Measurements from ENCODE around the gene OTOA.

OTOA gene

DNA sequence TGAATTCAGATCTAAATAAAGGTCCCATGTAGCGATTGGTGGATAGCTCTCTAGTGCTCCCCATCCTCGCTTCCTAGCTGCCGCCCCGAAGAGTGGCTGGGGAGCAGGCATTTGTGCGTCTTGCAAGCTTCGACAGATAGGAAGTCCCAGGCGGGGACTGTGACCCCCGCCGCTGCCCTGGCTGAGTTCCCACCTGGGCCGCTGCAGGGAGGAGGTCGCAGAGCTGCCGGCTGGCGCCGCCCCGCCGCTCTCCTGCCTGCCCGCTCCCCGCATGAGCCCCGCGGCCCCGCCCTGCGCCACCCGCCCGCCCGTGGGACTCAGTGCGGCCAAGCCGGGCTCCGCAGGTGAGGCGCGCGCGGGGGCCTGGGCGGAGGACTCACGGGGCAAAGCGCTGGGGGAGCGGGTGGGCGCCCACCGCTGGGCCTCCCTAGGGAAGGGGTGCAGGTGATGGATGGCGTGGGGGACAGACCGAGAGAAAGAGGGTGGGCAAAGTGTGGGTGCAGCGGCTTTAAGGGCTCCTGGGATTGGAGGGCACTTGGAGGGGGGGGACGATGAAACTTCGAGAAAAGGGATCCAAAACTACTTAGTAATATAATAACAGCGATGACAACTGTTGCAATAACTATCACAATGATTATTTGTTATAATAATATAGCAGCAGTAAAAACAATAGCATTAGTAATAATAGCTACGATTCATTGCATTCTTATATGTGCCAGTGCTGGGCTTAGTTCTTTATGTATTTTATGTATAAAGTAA, at the start of gene OTOA:
Gene OTOA (plus strand): TSS at position 80 of the 759 bp plus-strand sequence. CDS start 14,547 bp downstream, outside the sequence.
- TF ChIP-seq ZFX (IDR thresholded peaks at IDR 0.05; ENCODE audit: borderline replicate concordance), result no peak
- TF ChIP-seq, protein P1, sequence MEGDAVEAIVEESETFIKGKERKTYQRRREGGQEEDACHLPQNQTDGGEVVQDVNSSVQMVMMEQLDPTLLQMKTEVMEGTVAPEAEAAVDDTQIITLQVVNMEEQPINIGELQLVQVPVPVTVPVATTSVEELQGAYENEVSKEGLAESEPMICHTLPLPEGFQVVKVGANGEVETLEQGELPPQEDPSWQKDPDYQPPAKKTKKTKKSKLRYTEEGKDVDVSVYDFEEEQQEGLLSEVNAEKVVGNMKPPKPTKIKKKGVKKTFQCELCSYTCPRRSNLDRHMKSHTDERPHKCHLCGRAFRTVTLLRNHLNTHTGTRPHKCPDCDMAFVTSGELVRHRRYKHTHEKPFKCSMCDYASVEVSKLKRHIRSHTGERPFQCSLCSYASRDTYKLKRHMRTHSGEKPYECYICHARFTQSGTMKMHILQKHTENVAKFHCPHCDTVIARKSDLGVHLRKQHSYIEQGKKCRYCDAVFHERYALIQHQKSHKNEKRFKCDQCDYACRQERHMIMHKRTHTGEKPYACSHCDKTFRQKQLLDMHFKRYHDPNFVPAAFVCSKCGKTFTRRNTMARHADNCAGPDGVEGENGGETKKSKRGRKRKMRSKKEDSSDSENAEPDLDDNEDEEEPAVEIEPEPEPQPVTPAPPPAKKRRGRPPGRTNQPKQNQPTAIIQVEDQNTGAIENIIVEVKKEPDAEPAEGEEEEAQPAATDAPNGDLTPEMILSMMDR (IDR thresholded peaks at IDR 0.05), result no peak
- no peak within 1 kb of the TSS for H3K27ac ChIP-seq

DNA sequence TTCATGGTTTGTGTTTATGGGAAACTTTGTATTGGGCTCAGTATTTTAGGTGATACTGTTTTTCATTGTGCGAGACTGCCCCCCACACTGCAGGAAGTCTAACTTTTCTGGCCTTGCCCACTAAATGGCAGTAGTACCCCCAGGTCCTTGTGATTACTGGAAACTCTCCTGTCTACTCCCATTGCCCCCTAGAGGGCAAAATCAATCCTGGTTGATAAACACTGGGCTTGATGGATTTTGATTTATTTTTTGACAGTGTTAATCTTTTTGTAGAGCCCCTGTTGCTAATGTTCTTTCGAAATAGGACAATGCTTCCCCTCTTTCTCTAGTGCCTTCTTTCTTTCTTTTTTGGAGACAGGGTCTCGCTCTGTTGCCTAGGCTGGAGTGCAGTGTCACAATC, 48.9 kb upstream of the OTOA start:
- no peak overlapping the region for H3K27ac ChIP-seq
- TF ChIP-seq, protein P1 (IDR thresholded peaks at IDR 0.05), result peak; percentile 33
- no peak for TF ChIP-seq ZFX (IDR thresholded peaks at IDR 0.05; ENCODE audit: borderline replicate concordance)

DNA sequence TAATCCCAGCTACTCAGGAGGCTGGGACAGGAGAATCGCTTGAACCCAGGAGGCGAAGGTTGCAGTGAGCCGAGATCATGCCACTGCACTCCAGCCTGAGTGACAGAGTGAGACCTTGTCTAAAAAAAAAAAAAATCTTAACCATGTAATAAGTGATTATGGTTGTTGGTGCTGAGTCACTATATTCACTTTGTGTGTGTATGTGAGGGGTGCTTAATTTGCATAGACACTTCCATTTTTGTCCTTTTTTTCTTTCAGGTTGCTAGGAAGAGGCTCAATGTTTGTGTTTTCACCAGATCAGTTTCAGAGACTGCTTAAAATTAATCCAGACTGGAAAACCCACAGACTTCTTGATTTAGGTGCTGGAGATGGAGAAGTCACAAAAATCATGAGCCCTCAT, 46.2 kb upstream of the OTOA start:
- no peak for TF ChIP-seq ZFX (IDR thresholded peaks at IDR 0.05; ENCODE audit: borderline replicate concordance)
- TF ChIP-seq, protein P1 (IDR thresholded peaks at IDR 0.05), result no peak
- no peak overlapping the region for H3K27ac ChIP-seq

DNA sequence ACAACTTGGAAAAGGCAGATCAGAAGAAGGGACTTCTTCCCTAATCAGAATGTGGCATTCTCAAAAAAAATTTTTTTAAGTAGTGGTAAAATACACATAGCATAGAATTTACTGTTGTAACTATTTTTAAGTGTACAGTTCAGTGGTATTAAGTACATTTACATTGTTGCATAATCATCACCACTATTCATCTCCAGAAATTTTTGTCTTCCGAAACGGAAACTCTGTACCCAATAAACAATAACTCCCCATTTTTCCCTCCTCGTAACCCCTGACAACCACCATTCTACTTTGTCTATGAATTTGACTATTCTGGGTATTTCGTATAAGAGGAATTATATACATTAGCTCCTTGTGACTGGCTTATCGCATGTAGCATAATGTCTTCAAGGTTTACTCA, 45.5 kb upstream of the OTOA start:
- TF ChIP-seq, protein P1 (IDR thresholded peaks at IDR 0.05), result no peak
- TF ChIP-seq ZFX (IDR thresholded peaks at IDR 0.05; ENCODE audit: borderline replicate concordance), result no peak
- H3K27ac ChIP-seq, result no peak overlapping the region

DNA sequence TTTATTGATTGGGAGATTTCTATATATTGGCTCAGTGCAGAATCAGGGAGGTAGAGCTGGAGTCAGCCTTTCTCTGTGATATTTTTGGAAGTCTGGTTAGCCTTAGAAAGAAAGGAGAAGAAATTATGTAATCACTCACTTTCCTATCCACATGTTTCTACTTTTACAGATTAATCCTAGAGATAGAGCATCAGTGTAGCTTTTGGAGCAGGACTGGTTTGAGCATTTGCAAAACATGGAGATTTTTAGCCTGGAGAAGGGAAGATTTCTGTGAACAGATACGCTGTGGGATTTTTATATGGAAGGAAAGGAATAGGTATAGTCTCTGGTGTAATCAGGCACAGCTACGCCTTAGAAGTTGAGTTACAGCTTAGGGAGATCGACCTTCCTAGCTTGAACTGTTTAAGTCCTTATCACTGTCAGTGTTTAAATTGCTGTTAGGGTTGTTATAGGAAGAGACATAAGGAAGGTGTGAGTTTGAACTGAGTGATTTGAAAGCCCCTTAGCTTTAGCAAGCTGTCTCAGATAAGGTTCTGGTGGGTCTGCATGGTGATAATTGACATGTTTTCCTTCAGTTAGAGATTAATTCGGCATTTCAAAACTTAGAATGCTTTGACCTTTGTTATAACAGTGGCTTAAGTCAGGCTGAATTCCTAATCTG, 43.9 kb upstream of the OTOA start:
- no peak for TF ChIP-seq ZFX (IDR thresholded peaks at IDR 0.05; ENCODE audit: borderline replicate concordance)
- TF ChIP-seq, protein P1 (IDR thresholded peaks at IDR 0.05), result no peak
- no peak overlapping the region for H3K27ac ChIP-seq

DNA sequence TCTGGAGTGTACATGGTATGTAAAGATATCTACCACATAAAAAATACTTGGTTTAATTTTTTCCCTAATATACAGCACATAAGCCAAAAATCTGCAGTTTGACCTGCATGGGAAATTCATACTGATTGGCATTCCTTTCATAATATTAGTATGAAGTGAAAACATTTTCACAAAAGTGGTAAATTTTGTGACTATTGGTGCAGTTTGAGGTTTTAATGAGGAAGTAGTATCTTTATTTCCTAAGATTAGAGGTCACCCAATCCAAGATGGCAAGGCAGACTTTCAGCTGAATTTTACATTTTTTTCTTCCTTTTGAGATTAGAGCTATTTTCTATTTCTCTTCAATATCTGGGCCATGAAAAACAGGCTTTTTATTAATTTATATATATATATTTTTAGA, 43.2 kb upstream of the OTOA start:
- TF ChIP-seq, protein P1 (IDR thresholded peaks at IDR 0.05), result no peak
- no peak for TF ChIP-seq ZFX (IDR thresholded peaks at IDR 0.05; ENCODE audit: borderline replicate concordance)

DNA sequence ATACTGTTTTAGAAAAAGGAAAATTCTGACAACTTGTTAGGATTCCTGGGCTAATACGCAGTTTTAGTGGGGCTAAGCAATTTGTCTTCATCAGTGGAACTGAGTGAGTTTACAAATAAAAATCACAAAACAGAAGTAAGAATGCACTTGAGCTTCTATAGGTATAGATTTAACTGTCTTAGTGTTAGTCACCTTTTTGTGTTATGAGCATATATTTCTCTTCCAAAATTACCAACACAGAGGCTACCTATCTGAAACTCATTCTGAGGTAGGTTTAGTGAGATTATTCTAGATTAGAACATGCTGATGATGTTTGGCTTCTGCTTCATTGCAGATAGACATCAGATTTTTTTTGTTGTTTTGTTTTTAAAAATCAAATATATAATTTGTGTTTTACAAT, 41.2 kb upstream of the OTOA start:
- no peak overlapping the region for H3K27ac ChIP-seq
- TF ChIP-seq, protein P1 (IDR thresholded peaks at IDR 0.05), result no peak
- TF ChIP-seq ZFX (IDR thresholded peaks at IDR 0.05; ENCODE audit: borderline replicate concordance), result no peak

More for the DNA sequence above, 43.2 kb upstream of the OTOA start:
- H3K27ac ChIP-seq, result no peak overlapping the region
